ENCODE results near the gene SRM. TPM values are rescaled to one million over a fixed set of nuclear protein-coding genes. Genes with fewer than 3 reads are reported as not detected.
A peak's percentile ranks its signal among the peaks of the same experiment; 100 is the strongest.

SRM gene
- total RNA-seq, 3 donors from 2014 or later, result 14.0 to 46.3 (median 34.3) TPM

DNA sequence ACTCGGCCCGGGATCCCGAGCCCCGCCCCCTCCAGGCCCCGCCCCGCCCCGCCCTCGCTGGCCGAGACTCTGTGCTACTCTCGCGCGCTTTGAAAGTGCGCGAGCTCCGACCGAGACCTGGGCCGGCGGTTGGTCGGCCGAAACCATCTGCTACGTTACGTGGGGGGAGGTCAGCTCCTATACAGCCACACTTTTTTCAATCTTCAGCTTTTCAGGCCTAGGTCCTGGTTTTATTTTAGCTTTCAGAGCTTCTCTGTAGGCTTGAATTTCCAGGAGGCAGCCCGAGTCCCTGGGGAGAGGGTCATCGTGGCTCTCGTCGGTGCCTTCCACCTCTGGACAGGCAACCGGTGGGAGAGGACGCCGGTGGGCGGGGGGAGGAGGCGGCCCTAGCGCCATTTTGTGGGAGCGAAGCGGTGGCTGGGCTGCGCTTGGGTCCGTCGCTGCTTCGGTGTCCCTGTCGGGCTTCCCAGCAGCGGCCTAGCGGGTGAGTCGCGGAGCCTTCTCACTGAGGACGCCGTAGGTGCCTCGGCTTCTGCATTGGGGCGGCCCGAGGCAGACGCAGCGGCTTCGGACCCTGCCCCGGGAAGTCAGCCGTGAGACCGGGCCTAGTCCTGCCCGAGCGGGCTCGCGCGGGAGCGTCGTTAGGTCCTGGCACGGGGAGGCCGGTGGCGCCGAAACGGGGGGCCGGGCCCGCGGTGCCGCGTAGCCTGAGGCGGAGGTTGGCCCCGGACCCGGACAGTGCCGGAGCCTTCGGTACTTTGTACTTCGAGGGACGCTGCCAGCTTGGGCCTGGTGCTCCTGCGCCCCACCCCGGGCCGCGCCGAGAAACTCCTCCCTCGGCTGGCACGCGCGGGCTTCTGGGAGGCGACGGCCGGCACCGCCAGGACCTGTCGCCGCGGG is 47.3 kb downstream of the SRM start, which contains the start of gene TARDBP:
Gene TARDBP, plus strand, starts transcription at position 395 of the 900 bp plus-strand sequence. CDS start 1,074 bp downstream, outside the sequence.
- H3K36me3 ChIP-seq (ENCODE audit: low read depth), result peaks cover 10% of the 10 kb centered on the region
- DNase-seq (peak; percentile 90 to 94 (median 93)), ATAC-seq (peak; percentile 91)
- H3K9me3 ChIP-seq, result no peaks in the 10 kb centered on the region
- H3K4me3 ChIP-seq, result peak within 1 kb of the TSS; percentile 95
- TF ChIP-seq, protein P1, sequence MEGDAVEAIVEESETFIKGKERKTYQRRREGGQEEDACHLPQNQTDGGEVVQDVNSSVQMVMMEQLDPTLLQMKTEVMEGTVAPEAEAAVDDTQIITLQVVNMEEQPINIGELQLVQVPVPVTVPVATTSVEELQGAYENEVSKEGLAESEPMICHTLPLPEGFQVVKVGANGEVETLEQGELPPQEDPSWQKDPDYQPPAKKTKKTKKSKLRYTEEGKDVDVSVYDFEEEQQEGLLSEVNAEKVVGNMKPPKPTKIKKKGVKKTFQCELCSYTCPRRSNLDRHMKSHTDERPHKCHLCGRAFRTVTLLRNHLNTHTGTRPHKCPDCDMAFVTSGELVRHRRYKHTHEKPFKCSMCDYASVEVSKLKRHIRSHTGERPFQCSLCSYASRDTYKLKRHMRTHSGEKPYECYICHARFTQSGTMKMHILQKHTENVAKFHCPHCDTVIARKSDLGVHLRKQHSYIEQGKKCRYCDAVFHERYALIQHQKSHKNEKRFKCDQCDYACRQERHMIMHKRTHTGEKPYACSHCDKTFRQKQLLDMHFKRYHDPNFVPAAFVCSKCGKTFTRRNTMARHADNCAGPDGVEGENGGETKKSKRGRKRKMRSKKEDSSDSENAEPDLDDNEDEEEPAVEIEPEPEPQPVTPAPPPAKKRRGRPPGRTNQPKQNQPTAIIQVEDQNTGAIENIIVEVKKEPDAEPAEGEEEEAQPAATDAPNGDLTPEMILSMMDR (IDR thresholded peaks at IDR 0.05), result no peak
- H3K4me1 ChIP-seq (ENCODE audit: low read depth), result peaks cover 42% of the 10 kb centered on the region
- intact Hi-C loops (cut with DNase I, micrococcal nuclease), result no loop called here

Other genes starting within 250 kb of the SRM start
- 100 to 1,000 TPM; 123 to 155 (median 147) TPM for gene TARDBP, start 47.4 kb downstream of the SRM start, total RNA-seq
- gene MASP2, start 12.8 kb downstream of the SRM start, total RNA-seq, result not detected
- gene EXOSC10, start 39.9 kb upstream of the SRM start, total RNA-seq, result 10 to 100 TPM; 47.1 to 52.9 (median 50.7) TPM
- gene ANGPTL7, start 129.3 kb upstream of the SRM start, total RNA-seq, result 1 to 10 TPM in 1 of 3 donors, under 1 TPM in 1, not detected in 1; 0.72 to 1.8 TPM
- 10 to 100 TPM; 37.9 to 50.5 (median 42.5) TPM for gene MTOR, start 202.5 kb upstream of the SRM start, total RNA-seq
- 10 to 100 TPM in 2 of 3 donors, 1 to 10 TPM in 1; 8.9 to 14.9 (median 12.6) TPM for gene UBIAD1, start 213.2 kb upstream of the SRM start, total RNA-seq